Endothelial cell of umbilical vein (primary cell): ENCODE data around the gene ABHD11. TPM values are rescaled to one million over a fixed set of nuclear protein-coding genes. Genes with fewer than 3 reads are reported as not detected.

Experiments used
- BruUV-seq: library from RNA; stranded (reverse); fragments of 400-500 nt; replicated peaks from 2 replicates; lab custom pipeline; 2021; lab: Mats Ljungman, UMichigan
- CTCF ChIA-PET: fragments of 300-600, 350-600 bp; sonication (Branson Sonifier 250); formaldehyde crosslinking; loops from one replicate; lab custom pipeline; 2021; ENCODE audit warnings: antibody characterized with exemption, inconsistent platforms; lab: Charles Lee
- POLR2A ChIA-PET: fragments of 300-600, 350-600 bp; sonication (Branson Sonifier 250); formaldehyde crosslinking; loops from one replicate; lab custom pipeline; 2021; ENCODE audit warnings: antibody characterized with exemption, inconsistent platforms; lab: Charles Lee
- DNase-seq: peaks from one replicate; pipeline ENCODE4 v3.0.0-alpha.2; 2011; ENCODE audit warnings: low read depth, low spot score
- FAIRE-seq: peaks from 2 replicates; lab custom pipeline; 2011; peaks lifted over from hg19 to GRCh38; lab: Jason Lieb, UNC
- H2AFZ ChIP-seq: 2 replicates; pipeline ENCODE4 v1.6.0; 2012; ENCODE audit warnings: low read depth, low read length, control low read depth, inconsistent platforms
- H3K27ac ChIP-seq: 2 replicates; pipeline ENCODE4 v1.5.1; 2011; ENCODE audit warnings: low read depth, mild to moderate bottlenecking, control low read depth, low read length, moderate library complexity; ENCODE audit not compliant: insufficient read depth
- H3K27me3 ChIP-seq, 2 experiments: 2 replicates each; pipeline versions ENCODE4 v1.6.0 to v1.6.1; 2011; ENCODE audit warnings: low read length in 2 of 2, mixed read lengths in 1 of 2; ENCODE audit not compliant: control insufficient read depth in 2 of 2, insufficient read depth in 2 of 2
- H3K36me3 ChIP-seq, 2 experiments: 2 replicates in 1 of 2; 3 replicates in 1 of 2; pipeline ENCODE4 v1.5.1; 2011; ENCODE audit warnings: low read length in 2 of 2, mild to moderate bottlenecking in 1 of 2, moderate library complexity in 1 of 2; ENCODE audit not compliant: control insufficient read depth in 2 of 2, insufficient read depth in 2 of 2; ENCODE audit errors: extremely low read depth in 1 of 2
- H3K4me1 ChIP-seq: 3 replicates; pipeline ENCODE4 v1.5.1; 2011; ENCODE audit warnings: mild to moderate bottlenecking, low read length; ENCODE audit not compliant: control insufficient read depth, insufficient read depth; ENCODE audit errors: extremely low read depth
- H3K4me2 ChIP-seq: 2 replicates; pipeline ENCODE4 v1.6.1; 2011; ENCODE audit warnings: low read length, control low read depth, mixed read lengths; ENCODE audit not compliant: insufficient read depth
- H3K4me3 ChIP-seq, 3 experiments: fragments of 200-600 bp in 1 of 3; sonication (generic), shearing (Covaris generic) in 1 of 3; replicated peaks in 1 of 3; 2 replicates each; pipeline ENCODE4 v1.5.1; 2011 to 2016; ENCODE audit warnings: control low read depth in 3 of 3, low read length in 3 of 3, mild to moderate bottlenecking in 2 of 3, inconsistent platforms in 1 of 3, low read depth in 1 of 3, moderate library complexity in 1 of 3; ENCODE audit not compliant: insufficient read depth in 1 of 3
- H3K79me2 ChIP-seq: 2 replicates; pipeline ENCODE4 v1.6.0; 2012; ENCODE audit warnings: low read length, inconsistent platforms; ENCODE audit not compliant: control insufficient read depth, insufficient read depth
- H3K9ac ChIP-seq: replicated peaks from 2 replicates; pipeline ENCODE3; 2011; ENCODE audit warnings: low read length, control low read depth; ENCODE audit not compliant: insufficient read depth; ENCODE audit errors: extremely low read depth
- H3K9me1 ChIP-seq: replicated peaks from 3 replicates; pipeline ENCODE4 v1.6.0; 2011; ENCODE audit warnings: mild to moderate bottlenecking, low read length; ENCODE audit not compliant: control insufficient read depth, insufficient read depth; ENCODE audit errors: extremely low read depth
- H3K9me3 ChIP-seq: replicated peaks from 2 replicates; pipeline ENCODE4 v1.5.1; 2012; ENCODE audit warnings: low read length, inconsistent platforms; ENCODE audit not compliant: control insufficient read depth, insufficient read depth
- H4K20me1 ChIP-seq: replicated peaks from 2 replicates; pipeline ENCODE3; 2011; ENCODE audit warnings: mild to moderate bottlenecking, low read length; ENCODE audit not compliant: control insufficient read depth, insufficient read depth; ENCODE audit errors: extremely low read depth
- CTCF ChIP-seq, 2 donors: IDR thresholded peaks; 1 replicate in 1 of 2; 2 replicates in 1 of 2; pipeline ENCODE4 v1.5.1; 2011; ENCODE audit warnings: low read length in 2 of 2, mild to moderate bottlenecking in 2 of 2, moderate library complexity in 2 of 2, control low read depth in 1 of 2, inconsistent platforms in 1 of 2, low read depth in 1 of 2; ENCODE audit not compliant: insufficient read depth in 1 of 2; ENCODE audit errors: extremely low read depth in 1 of 2
- EZH2 ChIP-seq: IDR thresholded peaks from 2 replicates; pipeline ENCODE4 v1.6.1; 2012; ENCODE audit warnings: borderline replicate concordance, low read depth, mild to moderate bottlenecking, moderate library complexity, low read length, inconsistent platforms; ENCODE audit not compliant: severe bottlenecking
- FOS ChIP-seq: IDR thresholded peaks from 2 replicates; pipeline ENCODE4 v1.6.1; 2011; ENCODE audit warnings: mild to moderate bottlenecking, low read length, moderate library complexity, borderline replicate concordance; ENCODE audit not compliant: insufficient read depth
- GATA2 ChIP-seq: IDR thresholded peaks from 2 replicates; pipeline ENCODE4 v1.7.0; 2011; ENCODE audit warnings: low read depth, mild to moderate bottlenecking, moderate library complexity, mixed read lengths, low read length; ENCODE audit not compliant: insufficient read length, insufficient read depth
- JUN ChIP-seq: IDR thresholded peaks from 2 replicates; pipeline ENCODE4 v1.6.1; 2011; ENCODE audit warnings: borderline replicate concordance, low read depth; ENCODE audit not compliant: insufficient read length, insufficient read depth
- MAX ChIP-seq: IDR thresholded peaks from 2 replicates; pipeline ENCODE4 v1.6.1; 2011; ENCODE audit not compliant: insufficient read depth, insufficient read length
- MYC ChIP-seq: IDR thresholded peaks from one replicate; pipeline ENCODE4 v1.6.1; 2011; ENCODE audit warnings: mild to moderate bottlenecking, low read depth, low read length
- POLR2A ChIP-seq: IDR thresholded peaks from 2 replicates; pipeline ENCODE4 v1.6.1; 2012; ENCODE audit warnings: low read depth, mild to moderate bottlenecking, control low read depth, low read length
- POLR2AphosphoS5 ChIP-seq: IDR thresholded peaks from 2 replicates; pipeline ENCODE4 v1.6.1; 2012; ENCODE audit warnings: low read depth, mild to moderate bottlenecking, control low read depth, low read length, moderate library complexity; ENCODE audit not compliant: insufficient read depth
- dilution Hi-C: fragments of 300-500 bp; cut with MboI; formaldehyde crosslinking; loops from one replicate; pipeline ENCODE4 v1.15.0; 2019; ENCODE audit warnings: low sequenced_read_pairs; ENCODE audit not compliant: extremely low pct_ligation_motif_present
- intact Hi-C: fragments of 100-400 bp; cut with micrococcal nuclease; formaldehyde crosslinking; loops from one replicate; pipeline ENCODE4 v1.10.0; 2022
- polyA plus RNA-seq, 4 experiments: library from polyadenylated mRNA; depleted of rRNA in 3 of 4; stranded (reverse) in 3 of 4; unstranded in 1 of 4; fragments of >200 nt; gene quantifications; 2 replicates each; pipeline versions ENCODE4 v1.2.1 to v1.2.3, GENCODE V29; 2011 to 2012; ENCODE audit warnings: missing spikeins in 1 of 4
- total RNA-seq: library from RNA; stranded (reverse); gene quantifications from 2 replicates; pipeline ENCODE4 v1.2.3, GENCODE V29; 2021

ABHD11 gene
- total and polyA plus RNA-seq, 2 donors (not counting 3 experiments of a cell fraction or from before 2014, with no cell fraction given): 13.3 to 18.4 TPM

GRCh38 chr7:73705551-73705920, 33.1 kb downstream of the ABHD11 start:
- no peak overlapping the region for H3K27ac ChIP-seq
- no TSS peak for BruUV-seq
- POLR2A ChIA-PET: no interaction called here
- TF ChIP-seq EZH2 (no peak), GATA2 (no peak), MYC (no peak), CTCF (IDR thresholded peaks at IDR 0.05; ENCODE audit: extremely low read depth in 1 of 2, insufficient read depth in 1 of 2, low read depth in 1 of 2, low read length in 2 of 2) (no peak), MAX (no peak), POLR2AphosphoS5 (no peak), FOS (no peak), JUN (no peak), POLR2A (no peak)
- FAIRE-seq (no peak), DNase-seq (no peak)
- H3K4me3 ChIP-seq: no peak overlapping the region
- CTCF ChIA-PET: interaction anchor here (2.2 to 3.5 kb wide), 4 partner anchors 11 to 99 kb away, joined by 5 to 25 read pairs (median 14); partner anchors contain the start of gene STX1A
- H4K20me1 ChIP-seq: no peaks in the 10 kb centered on the region
- dilution Hi-C loops: no loop called here
- no peak overlapping the region for H3K4me2 ChIP-seq
- H3K4me1 ChIP-seq: peaks cover 9% of the 10 kb centered on the region
- peaks cover 17% of the 10 kb centered on the region for H3K79me2 ChIP-seq
- no peaks in the 10 kb centered on the region for H3K9me3 ChIP-seq
- H3K9ac ChIP-seq: no peak overlapping the region
- peaks cover 0 to 5% of the 10 kb centered on the region in 2 experiments for H3K36me3 ChIP-seq
- no peaks in the 10 kb centered on the region for H3K9me1 ChIP-seq
- intact Hi-C loops: no loop called here
- H3K27me3 ChIP-seq: no peaks in the 10 kb centered on the region
- H2AFZ ChIP-seq: no peak overlapping the region
